ENCODE data around the gene MCTP1. TPM values are rescaled to one million over a fixed set of nuclear protein-coding genes. Genes with fewer than 3 reads are reported as not detected.
A peak's percentile ranks its signal among the peaks of the same experiment; 100 is the strongest.

Gene MCTP1
- total and polyA plus RNA-seq, 2 of the 13 experiments (the other 11 are each of a cell fraction or from before 2014, with no cell fraction given), result 0.15 to 0.48 TPM

GRCh38 chr5:95283761-95284571 lies 928 bp downstream of the MCTP1 start (continued):
- no peak for TF ChIP-seq ZNF564 (CRISPR knock-in tag; IDR thresholded peaks at IDR 0.05)
- 0 out of 2 replicates have a peak, but pooled peaks have one; percentile 31 for TF ChIP-seq ZFX (CRISPR knock-in tag; IDR thresholded peaks at IDR 0.05; ENCODE audit: low read depth)
- TF ChIP-seq TRAFD1 (CRISPR knock-in tag; IDR thresholded peaks at IDR 0.05; ENCODE audit: borderline replicate concordance), result no peak
- TF ChIP-seq STAG1 (CRISPR knock-in tag; IDR thresholded peaks at IDR 0.05), result peak; percentile 36
- no peak for TF ChIP-seq ZNF318 (CRISPR knock-in tag; IDR thresholded peaks at IDR 0.05)
- TF ChIP-seq HMGXB4 (CRISPR knock-in tag; IDR thresholded peaks at IDR 0.05; ENCODE audit: borderline replicate concordance in 1 of 2, low read depth in 1 of 2), result peak; percentile 67 to 73; a peak in 2 of 4 replicates
- no peak for TF ChIP-seq AKAP8 (CRISPR knock-in tag; IDR thresholded peaks at IDR 0.05)
- TF ChIP-seq LRRFIP1 (CRISPR knock-in tag; conservative IDR thresholded peaks at IDR 0.05), result no peak
- no peak for TF ChIP-seq ZNF512 (CRISPR knock-in tag; IDR thresholded peaks at IDR 0.05)
- no peak for TF ChIP-seq IKZF4 (CRISPR knock-in tag; IDR thresholded peaks at IDR 0.05; ENCODE audit: borderline replicate concordance, low read depth, not compliant biosample characterization)
